Fibroblast of villous mesenchyme (primary cell): ENCODE results near the gene CCDC85B. TPM values are rescaled to one million over a fixed set of nuclear protein-coding genes. Genes with fewer than 3 reads are reported as not detected.
A peak's percentile ranks its signal among the peaks of the same experiment; 100 is the strongest.
"Not testable (repeated sequence)": the region's sequence is repeated elsewhere in the genome, so short reads cannot be mapped to it uniquely, and the experiment has no call there.

Source experiments
- DNase-seq: peaks from one replicate; pipeline ENCODE4 v3.0.0-alpha.2; 2010; ENCODE audit warnings: low read depth
- H3K4me3 ChIP-seq: 2 replicates; pipeline ENCODE4 v1.5.1; 2011; ENCODE audit warnings: low read depth, mild to moderate bottlenecking, low read length
- total RNA-seq: library from RNA; depleted of rRNA; stranded (reverse); fragments of >200 nt; gene quantifications from 2 replicates; pipeline ENCODE4 v1.2.3, GENCODE V29; 2012
- TF ChIP-seq, protein P1 (sequence below): IDR thresholded peaks from 2 replicates; pipeline ENCODE4 v1.5.1; 2012; ENCODE audit warnings: low read depth, mild to moderate bottlenecking, low read length; ENCODE audit not compliant: insufficient read depth

The CCDC85B gene
- total RNA-seq = 37.1 and 49.0 TPM in 2 replicates

DNA sequence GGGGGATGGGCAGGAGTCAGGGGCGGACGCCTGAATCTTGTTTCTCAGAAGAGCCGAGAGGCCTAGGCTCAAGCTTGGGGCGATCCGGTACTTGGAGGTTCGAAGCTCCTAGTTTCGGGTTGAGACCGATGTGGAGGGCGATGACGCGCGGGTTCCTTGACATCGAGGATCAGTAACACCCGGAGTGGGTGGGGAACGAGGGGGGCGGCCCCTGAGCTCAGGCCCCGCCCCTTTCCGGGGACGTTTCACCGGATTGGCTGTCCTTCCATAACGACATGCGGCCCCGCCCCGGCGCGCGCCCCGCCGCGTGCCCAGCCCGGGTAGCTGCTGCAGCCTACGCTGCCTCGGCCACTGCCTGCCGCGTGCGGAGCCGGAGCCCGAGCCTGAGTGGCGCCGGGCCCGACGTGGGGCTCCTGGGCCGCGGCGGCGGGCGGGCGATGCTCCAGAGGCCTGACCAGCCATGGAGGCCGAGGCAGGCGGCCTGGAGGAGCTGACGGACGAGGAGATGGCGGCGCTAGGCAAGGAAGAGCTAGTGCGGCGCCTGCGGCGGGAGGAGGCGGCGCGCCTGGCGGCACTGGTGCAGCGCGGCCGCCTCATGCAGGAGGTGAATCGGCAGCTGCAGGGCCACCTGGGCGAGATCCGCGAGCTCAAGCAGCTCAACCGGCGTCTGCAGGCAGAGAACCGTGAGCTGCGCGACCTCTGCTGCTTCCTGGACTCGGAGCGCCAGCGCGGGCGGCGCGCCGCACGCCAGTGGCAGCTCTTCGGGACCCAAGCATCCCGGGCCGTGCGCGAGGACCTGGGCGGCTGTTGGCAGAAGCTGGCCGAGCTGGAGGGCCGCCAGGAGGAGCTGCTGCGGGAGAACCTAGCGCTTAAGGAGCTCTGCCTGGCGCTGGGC is at the start of gene CCDC85B:
Gene CCDC85B, plus strand, starts transcription at position 350 of the 895 bp plus-strand sequence. Its CDS starts 111 bp downstream, at position 461.
- peak; percentile 97 for DNase-seq
- peak within 1 kb of the TSS; percentile 63 for H3K4me3 ChIP-seq

GRCh38 chr11:65842144-65842543 is 48.3 kb upstream of the CCDC85B start:
- no peak for DNase-seq
- no peak overlapping the region for H3K4me3 ChIP-seq
- TF ChIP-seq, protein P1, sequence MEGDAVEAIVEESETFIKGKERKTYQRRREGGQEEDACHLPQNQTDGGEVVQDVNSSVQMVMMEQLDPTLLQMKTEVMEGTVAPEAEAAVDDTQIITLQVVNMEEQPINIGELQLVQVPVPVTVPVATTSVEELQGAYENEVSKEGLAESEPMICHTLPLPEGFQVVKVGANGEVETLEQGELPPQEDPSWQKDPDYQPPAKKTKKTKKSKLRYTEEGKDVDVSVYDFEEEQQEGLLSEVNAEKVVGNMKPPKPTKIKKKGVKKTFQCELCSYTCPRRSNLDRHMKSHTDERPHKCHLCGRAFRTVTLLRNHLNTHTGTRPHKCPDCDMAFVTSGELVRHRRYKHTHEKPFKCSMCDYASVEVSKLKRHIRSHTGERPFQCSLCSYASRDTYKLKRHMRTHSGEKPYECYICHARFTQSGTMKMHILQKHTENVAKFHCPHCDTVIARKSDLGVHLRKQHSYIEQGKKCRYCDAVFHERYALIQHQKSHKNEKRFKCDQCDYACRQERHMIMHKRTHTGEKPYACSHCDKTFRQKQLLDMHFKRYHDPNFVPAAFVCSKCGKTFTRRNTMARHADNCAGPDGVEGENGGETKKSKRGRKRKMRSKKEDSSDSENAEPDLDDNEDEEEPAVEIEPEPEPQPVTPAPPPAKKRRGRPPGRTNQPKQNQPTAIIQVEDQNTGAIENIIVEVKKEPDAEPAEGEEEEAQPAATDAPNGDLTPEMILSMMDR = no peak

More for the DNA sequence above, at the start of gene CCDC85B:
- TF ChIP-seq, protein P1 = peak; percentile 8

GRCh38 chr11:65843811-65844210 is 46.7 kb upstream of the CCDC85B start:
- no peak overlapping the region for H3K4me3 ChIP-seq
- DNase-seq = no peak
- TF ChIP-seq, protein P1 = no peak

- no peak overlapping the region for H3K4me3 ChIP-seq
- DNase-seq = no peak
- TF ChIP-seq, protein P1 = no peak
Observed at GRCh38 chr11:65844231-65844872, 46.1 kb upstream of the CCDC85B start.

- no peak overlapping the region for H3K4me3 ChIP-seq
- DNase-seq = no peak
- TF ChIP-seq, protein P1 = no peak
Observed at GRCh38 chr11:65847746-65848145, 42.7 kb upstream of the CCDC85B start.

DNA sequence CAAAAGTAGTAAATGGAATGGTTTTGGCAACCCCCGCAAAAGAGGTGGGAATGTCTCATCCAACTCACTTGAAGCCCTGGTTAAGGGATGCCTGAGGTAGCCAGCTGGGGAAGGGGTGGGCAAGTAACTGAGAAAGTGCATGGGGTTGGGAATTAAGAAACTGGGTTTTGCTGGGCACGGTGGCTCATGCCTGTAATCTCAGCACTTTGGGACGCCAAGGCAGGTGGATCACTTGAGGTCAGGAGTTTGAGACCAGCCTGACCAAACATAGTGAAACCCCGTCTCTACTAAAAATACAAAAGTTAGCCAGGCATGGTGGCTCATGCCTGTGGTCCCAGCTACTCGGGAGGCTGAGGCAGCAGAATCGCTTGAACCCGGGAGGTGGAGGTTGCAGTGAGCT is 41.8 kb upstream of the CCDC85B start:
- not testable (repeated sequence) for DNase-seq, H3K4me3 ChIP-seq

- no peak for DNase-seq
- no peak overlapping the region for H3K4me3 ChIP-seq
- TF ChIP-seq, protein P1 = no peak
Observed at GRCh38 chr11:65849366-65849765, 41.1 kb upstream of the CCDC85B start.
